Testis (tissue), 3 donors: ENCODE data around the gene CILP2. TPM values are rescaled to one million over a fixed set of nuclear protein-coding genes. Genes with fewer than 3 reads are reported as not detected.

Source experiments
- DNase-seq: peaks from one replicate; pipeline ENCODE4 v3.0.0-alpha.2; 2019
- H3K27ac ChIP-seq, 2 donors: fragments of 200-600 bp; sonication (generic); one replicate each; pipeline ENCODE4 v1.5.1; 2019
- H3K27me3 ChIP-seq: fragments of 200-600 bp; sonication (generic); one replicate; pipeline ENCODE4 v1.5.1; 2019
- H3K36me3 ChIP-seq: fragments of 200-600 bp; sonication (generic); one replicate; pipeline ENCODE4 v1.5.1; 2017; ENCODE audit warnings: low read depth; ENCODE audit errors: missing control alignments
- H3K4me1 ChIP-seq: fragments of 200-600 bp; sonication (generic); one replicate; pipeline ENCODE4 v1.5.1; 2019
- H3K4me3 ChIP-seq, 2 donors: fragments of 200-600 bp; sonication (generic); one replicate each; pipeline ENCODE4 v1.5.1; 2017 to 2019
- H3K9me3 ChIP-seq: fragments of 200-600 bp; sonication (generic); one replicate; pipeline ENCODE4 v1.5.1; 2017
- CTCF ChIP-seq, 3 experiments: fragments of 450-650 bp in 2 of 3; fragments of 200-600 bp in 1 of 3; sonication (generic) in 1 of 3; IDR thresholded peaks; one replicate each; pipeline ENCODE4 v1.5.1; 2016 to 2019; ENCODE audit warnings: antibody characterized with exemption in 3 of 3, mild to moderate bottlenecking in 2 of 3, moderate library complexity in 1 of 3
- POLR2A ChIP-seq: fragments of 450-650 bp; IDR thresholded peaks from one replicate; pipeline ENCODE4 v1.6.1; 2017; ENCODE audit warnings: antibody characterized with exemption, mild to moderate bottlenecking, moderate library complexity
- WGBS, 2 donors: methylation state at CpG; one replicate each; pipeline ENCODE4 v1.1.5; 2018; 5-methylcytosine and 5-hydroxymethylcytosine counted together
- intact Hi-C: fragments of 100-400 bp; cut with DNase I; formaldehyde crosslinking; loops from one replicate; pipeline ENCODE4 v1.15.1; 2023; ENCODE audit warnings: low total_unique reads
- polyA plus RNA-seq: library from polyadenylated mRNA; stranded (reverse); fragments of 350-450 nt; fragmentation: Illumina TruSeq; extraction: RNeasy Lipid Tissue Mini Kit (QIAGEN cat#74804); gene quantifications from one replicate; pipeline ENCODE4 v1.2.3, GENCODE V29; 2014; ENCODE audit warnings: low read depth, low replicate concordance; ENCODE audit not compliant: insufficient read depth
- total RNA-seq, 2 donors: library from RNA; depleted of rRNA; stranded (reverse); fragments of >200 nt; gene quantifications; one replicate each; pipeline ENCODE4 v1.2.3, GENCODE V29; 2016

Gene CILP2
- total and polyA plus RNA-seq, 3 donors from 2014 or later: 5.6 to 10.0 (median 9.5) TPM

GRCh38 chr19:19550972-19551852 lies 13.1 kb downstream of the CILP2 start:
- no peak for TF ChIP-seq CTCF (IDR thresholded peaks at IDR 0.05)
- no peak for TF ChIP-seq POLR2A
- Histone ChIP-seq H3K27ac (no peak overlapping the region), H3K9me3 (no peaks in the 10 kb centered on the region), H3K4me1 (no peaks in the 10 kb centered on the region), H3K36me3 (no peaks in the 10 kb centered on the region), H3K27me3 (no peaks in the 10 kb centered on the region), H3K4me3 (no peak overlapping the region)
- intact Hi-C loops: no loop called here
- DNase-seq: no peak
- 73 to 78% methylated on average over 7 to 10 of the region's 10 CpGs for WGBS, 2 donors

GRCh38 chr19:19551853-19552192 lies 13.8 kb downstream of the CILP2 start:
- DNase-seq: no peak
- no peaks in the 10 kb centered on the region for H3K9me3 ChIP-seq
- H3K27ac ChIP-seq: no peak overlapping the region
- 65 to 71% methylated on average over 4 to 14 of the region's 14 CpGs for WGBS, 2 donors
- no peaks in the 10 kb centered on the region for H3K36me3 ChIP-seq
- no peak overlapping the region for H3K4me3 ChIP-seq
- no peaks in the 10 kb centered on the region for H3K4me1 ChIP-seq
- intact Hi-C loops: no loop called here
- no peaks in the 10 kb centered on the region for H3K27me3 ChIP-seq
- TF ChIP-seq CTCF (IDR thresholded peaks at IDR 0.05) (no peak), POLR2A (no peak)

GRCh38 chr19:19552798-19553197 lies 14.7 kb downstream of the CILP2 start:
- WGBS, 2 donors: 66 to 80% methylated on average over 4 to 6 of the region's 6 CpGs
- no peak overlapping the region for H3K27ac ChIP-seq
- H3K27me3 ChIP-seq: no peaks in the 10 kb centered on the region
- no peak overlapping the region for H3K4me3 ChIP-seq
- DNase-seq: no peak
- peak in 1 of 3 experiments; percentile 44 for TF ChIP-seq CTCF (IDR thresholded peaks at IDR 0.05)
- no peak for TF ChIP-seq POLR2A
- intact Hi-C loops: no loop called here
- no peaks in the 10 kb centered on the region for H3K9me3 ChIP-seq
- H3K4me1 ChIP-seq: no peaks in the 10 kb centered on the region
- H3K36me3 ChIP-seq: no peaks in the 10 kb centered on the region

- intact Hi-C loops: no loop called here
- DNase-seq: no peak
- no peaks in the 10 kb centered on the region for H3K27me3 ChIP-seq
These were observed 15.6 kb downstream of the CILP2 start for GRCh38 chr19:19553670-19554069.

More at GRCh38 chr19:19553670-19554069, 15.6 kb downstream of the CILP2 start:
- WGBS, 2 donors: 77 to 87% methylated on average over 8 to 10 of the region's 10 CpGs
- no peak for TF ChIP-seq CTCF (IDR thresholded peaks at IDR 0.05)
- Histone ChIP-seq H3K4me1 (no peaks in the 10 kb centered on the region), H3K36me3 (no peaks in the 10 kb centered on the region), H3K4me3 (no peak overlapping the region), H3K27ac (no peak overlapping the region), H3K9me3 (no peaks in the 10 kb centered on the region)
